GM18907 (cell line): ENCODE data around the gene TECPR1.

Experiments
- ATAC-seq: cut with Tn5 transposase; IDR thresholded peaks from one replicate; pipeline ENCODE4 v1.9.1; 2021; ENCODE audit warnings: mild to moderate bottlenecking, moderate library complexity; ENCODE audit not compliant: unreplicated experiment

The TECPR1 gene

DNA sequence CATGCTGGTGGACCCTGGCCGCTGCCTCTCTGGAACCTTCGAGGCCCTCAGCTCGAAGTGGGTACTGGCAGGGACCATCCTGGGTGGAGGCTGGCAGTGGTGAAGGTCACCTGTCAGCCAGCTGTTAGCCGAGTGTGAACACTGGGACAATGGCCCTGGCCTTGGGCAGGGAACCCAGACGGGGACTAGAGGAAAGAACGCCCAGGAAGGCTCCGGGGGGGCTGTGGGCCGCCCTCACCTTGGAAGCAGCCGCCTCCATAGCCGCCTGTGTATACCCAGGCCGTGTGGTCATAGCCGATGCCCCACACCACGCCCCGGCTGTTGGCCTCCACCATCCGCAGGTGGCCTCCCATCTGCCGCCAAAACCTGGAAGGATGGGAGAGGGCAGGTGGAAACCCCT is 23.2 kb downstream of the TECPR1 start:
- no peak for ATAC-seq

GRCh38 chr7:98227939-98228338 is 24.1 kb downstream of the TECPR1 start:
- no peak for ATAC-seq

DNA sequence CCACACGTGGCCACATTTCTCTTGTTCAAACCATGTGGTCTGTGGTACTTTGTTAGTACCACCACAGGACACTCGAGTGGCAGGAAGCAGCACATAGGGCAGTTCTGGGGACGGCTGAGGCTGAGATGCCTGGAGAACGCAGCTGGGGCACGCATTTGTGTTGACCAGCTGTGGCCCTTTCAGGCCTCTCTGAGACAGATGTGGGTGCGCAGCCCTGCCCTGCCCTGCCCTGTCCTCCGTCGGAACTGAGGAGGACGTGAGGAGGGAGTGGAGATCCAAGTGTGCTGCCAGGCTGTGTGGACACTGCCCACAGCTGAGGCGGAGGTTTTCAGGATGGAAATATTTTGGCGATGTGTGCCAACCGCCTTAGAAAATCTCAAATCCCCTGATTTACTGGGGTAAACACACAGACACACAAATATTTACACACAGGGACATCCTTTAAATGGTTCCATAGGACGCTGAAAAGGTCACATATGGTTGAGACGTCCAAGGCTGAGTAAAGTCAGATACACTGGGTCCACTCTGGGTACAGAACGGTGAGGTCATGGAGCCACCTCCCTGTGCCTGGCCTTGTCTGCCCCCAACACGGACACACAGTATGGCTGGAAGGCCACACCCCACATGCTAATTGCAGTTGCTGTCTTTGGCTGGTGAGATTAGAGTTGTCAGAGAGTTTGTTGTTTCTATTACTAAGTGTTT is 26.0 kb downstream of the TECPR1 start:
- no peak for ATAC-seq

- no peak for ATAC-seq
Measured at GRCh38 chr7:98224701-98225181, 27.3 kb downstream of the TECPR1 start.

DNA sequence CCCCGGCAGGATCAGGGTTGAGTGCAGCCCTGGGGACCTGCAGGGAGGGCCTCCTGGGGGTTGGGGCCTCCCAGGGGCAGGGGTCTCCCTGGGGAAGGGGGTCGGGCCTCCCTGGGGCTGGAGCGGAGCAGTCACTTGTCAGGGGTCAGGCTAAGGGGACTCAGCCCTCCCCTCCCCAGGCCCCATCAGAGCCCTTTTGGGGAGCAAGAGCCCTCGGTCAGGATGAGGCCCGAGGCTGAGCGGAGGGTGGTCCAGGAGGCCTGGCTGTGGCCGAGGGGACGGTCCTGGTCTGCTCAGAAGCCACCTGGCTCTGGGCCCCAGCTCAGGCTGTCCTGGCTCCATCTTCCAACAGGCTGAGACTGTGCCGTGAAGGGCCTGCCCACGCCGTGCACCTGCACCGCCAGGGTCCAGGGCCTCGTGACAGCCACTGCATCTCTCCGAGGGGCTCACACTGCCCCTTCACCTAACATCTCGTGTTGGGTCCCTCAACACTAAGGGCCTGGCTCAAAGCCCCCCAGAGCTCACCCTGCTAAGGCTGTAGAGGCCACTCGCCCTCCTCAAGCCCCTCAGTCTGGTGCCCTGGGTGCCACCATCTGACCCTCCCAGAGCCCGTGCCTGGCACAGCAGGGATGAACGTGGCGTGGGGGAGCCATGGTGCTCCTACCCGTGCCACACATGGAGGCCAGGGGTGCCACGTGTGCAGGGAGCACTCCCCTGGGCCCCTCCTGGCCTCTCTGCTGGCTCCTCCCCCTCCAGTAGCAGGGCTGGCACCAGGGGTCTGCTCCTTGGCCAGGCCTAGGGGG is 27.9 kb downstream of the TECPR1 start:
- no peak for ATAC-seq

DNA sequence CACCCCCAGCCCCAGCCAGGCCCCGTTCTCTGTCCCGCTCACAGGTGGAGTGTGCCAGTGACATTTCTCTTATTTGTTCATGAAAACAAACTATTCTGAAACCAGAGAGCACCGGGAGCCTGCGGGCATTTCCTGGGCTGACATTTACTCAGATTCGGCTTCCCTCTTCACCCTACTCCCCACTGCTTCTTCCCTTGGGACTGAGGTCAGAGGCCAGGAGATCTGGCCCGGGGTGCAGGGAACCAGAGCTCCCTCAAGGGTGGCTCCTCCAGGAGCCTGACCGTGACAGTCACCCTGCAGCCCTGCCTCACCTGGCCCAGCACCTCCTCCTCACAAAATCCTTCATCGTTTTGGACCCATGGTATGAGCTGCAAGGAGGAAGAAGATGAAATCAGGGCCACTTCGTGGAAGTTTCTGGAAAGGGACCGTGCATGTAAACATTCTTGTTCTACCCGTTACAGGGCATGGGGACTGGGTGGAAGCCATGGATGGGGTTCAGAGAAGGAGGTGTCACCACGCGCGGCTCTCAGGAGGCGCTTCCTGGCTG is 28.6 kb downstream of the TECPR1 start:
- no peak for ATAC-seq

DNA sequence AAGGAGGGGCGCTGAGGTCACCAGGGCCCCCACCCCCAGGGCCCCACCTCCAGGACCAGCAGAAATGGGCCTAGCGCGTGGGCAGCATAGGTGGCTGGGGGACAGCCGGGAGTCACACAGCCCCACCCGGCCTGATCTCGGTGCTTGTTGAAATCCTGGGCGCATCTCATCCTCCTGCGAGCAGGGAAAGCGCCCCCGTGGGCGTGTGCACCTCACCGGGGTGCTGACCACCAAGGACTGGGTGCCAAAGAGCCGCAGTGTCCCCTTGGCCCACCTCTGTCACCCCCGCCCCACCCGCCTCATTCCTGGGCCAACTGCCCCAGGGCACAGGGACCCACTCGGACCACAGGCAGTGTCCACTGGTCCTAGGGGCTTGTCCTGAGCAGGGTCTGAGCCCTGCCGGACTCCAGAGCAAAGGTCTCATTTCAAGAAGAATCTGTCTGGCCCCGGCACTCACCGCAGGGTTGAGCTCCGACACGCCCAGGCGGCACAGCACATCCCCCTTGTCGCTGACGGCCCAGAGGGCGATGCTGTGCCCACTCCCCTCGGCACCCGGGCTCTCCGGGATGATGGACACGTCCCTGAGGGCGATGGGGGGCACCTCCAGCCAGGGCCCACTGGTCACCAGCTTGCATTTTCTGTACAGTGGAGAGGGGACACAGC is 29.4 kb downstream of the TECPR1 start:
- no peak for ATAC-seq

GRCh38 chr7:98221611-98222532 is 30.2 kb downstream of the TECPR1 start:
- no peak for ATAC-seq

GRCh38 chr7:98219382-98219781 is 32.6 kb downstream of the TECPR1 start:
- peak; percentile 4 for ATAC-seq

GRCh38 chr7:98217623-98218582 is 34.1 kb downstream of the TECPR1 start:
- ATAC-seq, result no peak

DNA sequence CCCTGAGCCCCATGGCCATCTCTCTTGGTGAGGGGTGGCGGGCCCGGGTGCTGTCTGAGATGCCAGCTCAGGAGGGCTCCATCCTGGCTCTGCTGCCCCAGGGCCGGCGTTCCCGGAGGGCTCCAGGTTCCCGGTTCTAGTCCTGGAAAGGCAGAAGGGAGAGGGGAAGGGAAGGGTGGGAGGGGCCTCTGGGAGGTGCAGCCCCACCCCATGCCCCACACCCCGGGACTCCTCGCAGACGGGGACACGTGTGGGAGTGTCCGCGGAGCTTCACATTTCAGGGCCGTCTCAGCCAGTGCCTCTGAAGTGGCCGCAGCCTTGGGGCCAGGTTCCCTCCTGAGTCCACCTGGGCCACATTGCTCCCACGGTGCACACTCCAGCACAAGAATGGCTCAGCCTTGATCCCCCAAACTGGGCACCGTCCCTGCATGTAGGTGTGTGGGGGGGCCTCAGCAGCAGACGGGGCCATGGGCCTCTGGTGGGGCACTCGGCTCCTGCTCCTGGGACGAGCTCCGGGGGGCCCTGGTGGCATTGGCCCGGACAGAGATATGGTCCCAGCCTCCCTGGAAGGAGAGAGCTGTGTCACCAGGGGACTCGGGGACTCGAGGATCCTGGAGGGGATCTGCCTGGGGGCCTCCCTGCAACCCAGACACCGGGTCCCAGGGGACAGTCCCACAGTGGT is 35.0 kb downstream of the TECPR1 start:
- no peak for ATAC-seq

- ATAC-seq, result no peak
Measured at GRCh38 chr7:98215561-98216495, 36.2 kb downstream of the TECPR1 start.

- no peak for ATAC-seq
Measured at GRCh38 chr7:98214811-98215321, 37.2 kb downstream of the TECPR1 start.

DNA sequence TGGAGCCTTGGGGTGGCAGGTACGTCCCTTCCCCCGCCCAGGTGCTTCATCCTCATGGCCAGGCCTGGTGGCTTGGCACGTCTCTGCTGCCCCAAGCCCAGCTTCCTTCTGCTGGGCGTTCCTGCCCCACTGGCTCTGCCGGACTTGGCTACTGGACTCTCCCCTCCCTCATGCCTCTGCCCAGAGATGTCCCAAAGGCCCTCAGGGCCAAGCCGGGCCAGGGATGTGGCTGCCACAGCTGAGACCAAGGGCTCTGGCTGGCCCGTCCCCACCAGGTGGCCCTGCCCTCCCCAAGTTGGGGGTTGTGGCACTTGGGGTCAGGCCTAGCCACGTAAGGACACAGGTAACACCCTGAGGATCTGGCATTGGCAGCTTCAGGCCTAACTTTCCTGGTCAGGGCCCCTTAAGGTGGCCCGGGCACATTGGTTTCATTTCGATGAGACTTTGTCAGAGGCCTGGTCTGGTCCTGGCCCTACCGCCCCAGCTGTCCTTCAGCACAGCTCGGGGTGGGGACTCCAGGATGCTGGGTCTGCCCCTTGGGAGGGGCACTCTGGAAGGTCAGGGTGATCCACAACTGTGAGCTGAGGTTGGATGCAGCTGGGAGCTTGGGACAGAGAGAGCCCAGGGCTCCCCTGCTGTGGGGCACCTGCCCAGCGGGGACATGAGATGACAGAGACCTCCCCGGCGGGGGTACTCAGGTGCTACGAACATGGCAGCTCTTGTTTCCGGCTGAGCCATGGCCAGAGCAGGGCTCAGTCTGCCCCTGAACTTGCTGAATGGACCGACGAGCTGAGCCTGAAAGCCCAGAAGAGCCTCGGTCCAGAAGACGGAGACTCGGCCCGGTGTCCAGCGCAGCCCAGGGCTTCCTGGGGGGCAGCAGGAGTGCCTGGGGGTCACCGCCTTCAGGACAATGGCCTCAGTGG is 37.9 kb downstream of the TECPR1 start:
- ATAC-seq, result no peak

- no peak for ATAC-seq
Measured at GRCh38 chr7:98213296-98213887, 38.6 kb downstream of the TECPR1 start.

DNA sequence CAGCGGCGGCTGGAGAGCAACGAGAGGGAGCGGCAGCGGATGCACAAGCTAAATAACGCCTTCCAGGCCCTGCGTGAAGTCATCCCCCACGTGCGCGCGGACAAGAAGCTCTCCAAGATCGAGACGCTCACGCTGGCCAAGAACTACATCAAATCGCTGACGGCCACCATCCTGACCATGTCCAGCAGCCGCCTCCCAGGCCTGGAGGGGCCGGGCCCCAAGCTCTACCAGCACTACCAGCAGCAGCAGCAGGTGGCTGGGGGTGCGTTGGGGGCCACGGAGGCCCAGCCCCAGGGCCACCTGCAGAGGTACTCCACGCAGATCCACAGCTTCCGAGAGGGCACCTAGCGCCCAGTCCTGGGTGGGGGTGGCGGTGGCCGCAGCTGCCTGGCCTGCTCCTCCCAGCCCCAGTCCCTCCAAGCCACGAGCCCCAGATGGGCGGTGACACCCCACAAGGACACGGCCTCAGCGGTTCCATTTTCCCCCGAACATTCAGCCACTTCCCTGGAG is 39.4 kb downstream of the TECPR1 start:
- ATAC-seq, result no peak
